Activated T-helper 2 cell treated with anti-CD3 and anti-CD28 coated beads, Interferon-gamma antibody, Interleukin-2, Interleukin-4, amounts not matched to agents 10 μg/mL and 5 μg/mL and 100 μg/mL, durations not matched to agents 14 hours and 24 hours and 36 hours (primary cell): ENCODE measurements around the gene MYCN. TPM values are rescaled to one million over a fixed set of nuclear protein-coding genes. Genes with fewer than 3 reads are reported as not detected.

ENCODE experiments used
- DNase-seq: peaks from one replicate; pipeline ENCODE4 v3.0.0; 2021; ENCODE audit warnings: low spot score
- H3K27ac Mint-ChIP-seq: one replicate; pipeline ENCODE4 v1.8.0; 2021; ENCODE audit warnings: mixed read lengths
- H3K27me3 Mint-ChIP-seq: one replicate; pipeline ENCODE4 v1.8.0; 2021; ENCODE audit warnings: low read depth, mixed read lengths
- H3K36me3 Mint-ChIP-seq: one replicate; pipeline ENCODE4 v1.8.0; 2021; ENCODE audit warnings: low read depth, mixed read lengths
- H3K4me1 Mint-ChIP-seq: one replicate; pipeline ENCODE4 v1.8.0; 2021; ENCODE audit warnings: low read depth, mixed read lengths
- H3K4me3 Mint-ChIP-seq: one replicate; pipeline ENCODE4 v1.8.0; 2021; ENCODE audit warnings: low read depth, mild to moderate bottlenecking, moderate library complexity, mixed read lengths
- H3K9me3 Mint-ChIP-seq: one replicate; pipeline ENCODE4 v1.8.0; 2021; ENCODE audit warnings: mixed read lengths
- intact Hi-C: fragments of 100-400 bp; cut with micrococcal nuclease; formaldehyde crosslinking; loops from one replicate; pipeline ENCODE4 v1.15.1; 2023
- total RNA-seq: library from RNA; stranded (reverse); gene quantifications from 2 replicates; pipeline ENCODE4 v1.2.3, GENCODE V29; 2022

MYCN gene
- total RNA-seq, 1 donor from 2014 or later, result not detected

DNA sequence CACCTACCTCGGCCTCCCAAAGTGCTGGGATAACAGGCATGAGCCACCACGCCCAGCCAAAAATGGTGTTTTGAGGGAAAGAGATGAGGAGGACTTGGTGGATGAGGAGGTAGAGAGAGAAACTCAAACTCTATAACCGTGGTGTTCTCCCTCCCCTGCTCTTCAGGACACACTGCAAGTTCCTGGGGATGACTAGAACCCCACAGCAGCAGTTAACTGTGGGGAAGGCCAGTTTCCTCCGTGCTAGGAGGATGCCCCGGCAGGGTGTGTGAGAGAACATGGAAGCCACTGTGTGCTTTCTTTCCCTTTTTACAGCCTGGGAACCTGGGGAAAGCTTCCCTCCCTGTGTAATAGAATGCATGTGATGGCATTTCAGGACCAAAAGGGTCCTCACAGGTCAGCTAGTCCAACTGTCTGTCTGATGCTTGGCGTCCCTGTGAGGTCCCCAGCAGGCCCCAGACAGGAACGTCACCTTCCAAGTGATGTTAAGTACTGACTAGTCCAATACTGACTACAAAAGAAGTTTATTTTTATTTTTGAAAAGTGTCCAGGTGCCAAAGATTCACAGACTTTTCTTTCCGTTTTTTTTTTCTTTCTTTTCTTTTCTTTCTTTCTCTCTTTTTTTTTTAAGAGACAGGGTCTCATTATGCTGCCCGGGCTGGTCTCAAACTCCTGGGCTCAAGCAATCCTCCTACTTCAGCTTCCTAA is 38.9 kb downstream of the MYCN start:
- H3K27ac Mint-ChIP-seq, result no peak overlapping the region
- DNase-seq, result no peak
- no peaks in the 10 kb centered on the region for H3K36me3 Mint-ChIP-seq
- no peaks in the 10 kb centered on the region for H3K9me3 Mint-ChIP-seq
- no peak overlapping the region for H3K4me3 Mint-ChIP-seq
- H3K4me1 Mint-ChIP-seq, result no peaks in the 10 kb centered on the region
- H3K27me3 Mint-ChIP-seq, result no peaks in the 10 kb centered on the region
- intact Hi-C loops, result no loop called here

DNA sequence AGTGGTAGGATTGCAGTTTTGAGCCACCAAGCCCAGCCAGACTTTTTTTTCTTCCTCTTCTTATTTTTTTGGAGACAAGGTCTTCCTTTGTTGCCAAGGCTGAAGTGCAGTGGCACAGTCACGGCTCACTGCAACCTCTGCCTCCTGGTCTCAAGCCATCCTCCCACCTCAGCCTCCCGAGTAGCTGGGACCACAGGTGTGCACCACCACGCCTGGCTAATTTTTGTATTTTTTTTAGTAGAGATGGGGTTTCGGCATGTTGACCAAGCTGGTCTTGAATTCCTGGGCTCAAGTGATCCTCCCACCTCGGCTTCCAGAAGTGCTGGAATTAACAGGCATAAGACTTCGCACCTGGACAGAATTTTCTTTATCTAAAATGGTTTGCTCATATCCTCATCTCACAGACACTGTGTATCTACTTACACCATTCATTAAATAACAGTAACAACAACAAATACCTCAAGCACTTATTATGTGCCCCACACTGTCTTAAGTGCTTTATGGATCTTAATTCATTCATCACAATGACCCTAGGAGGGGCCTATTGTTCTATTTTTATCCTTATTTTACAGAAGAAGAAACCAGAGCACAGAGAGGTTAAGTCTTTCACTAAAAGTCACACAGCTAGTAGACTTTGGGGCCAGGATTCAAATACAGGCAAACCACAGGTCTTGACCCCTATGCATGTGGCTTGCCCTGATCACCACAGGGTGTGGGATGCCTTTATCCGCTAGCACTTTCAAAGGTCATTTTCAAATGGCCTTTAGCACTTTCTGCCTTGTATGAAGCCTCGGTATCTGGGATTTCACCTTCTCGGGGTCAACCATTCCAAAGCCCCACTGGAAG is 39.6 kb downstream of the MYCN start:
- no peaks in the 10 kb centered on the region for H3K27me3 Mint-ChIP-seq
- no peak overlapping the region for H3K4me3 Mint-ChIP-seq
- H3K4me1 Mint-ChIP-seq, result no peaks in the 10 kb centered on the region
- DNase-seq, result no peak
- no peaks in the 10 kb centered on the region for H3K9me3 Mint-ChIP-seq
- no peaks in the 10 kb centered on the region for H3K36me3 Mint-ChIP-seq
- intact Hi-C loops, result no loop called here
- H3K27ac Mint-ChIP-seq, result no peak overlapping the region

DNA sequence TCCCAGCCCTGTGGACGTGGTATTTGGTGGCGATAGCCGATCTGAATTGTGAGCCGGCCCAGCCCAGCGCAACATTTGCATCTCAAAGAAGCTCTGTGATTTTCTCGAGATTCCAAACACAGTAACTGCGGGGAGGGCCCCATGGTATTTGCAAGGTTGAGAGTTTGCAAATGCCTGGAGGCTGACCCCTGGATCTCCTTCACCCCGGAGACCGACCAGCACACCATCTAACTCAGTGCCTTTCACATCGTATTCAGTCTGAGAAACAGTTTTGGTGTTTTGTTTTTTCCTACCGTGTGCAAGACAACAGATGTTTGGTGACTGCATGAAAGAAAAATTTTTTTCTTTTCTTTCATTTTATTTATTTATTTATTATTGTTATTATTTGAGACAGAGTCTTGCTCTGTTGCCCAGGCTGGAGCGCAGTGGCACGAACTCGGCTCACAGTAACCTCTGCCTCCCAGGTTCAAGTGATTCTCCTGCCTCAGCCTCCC is 40.3 kb downstream of the MYCN start:
- no peaks in the 10 kb centered on the region for H3K9me3 Mint-ChIP-seq

DNA sequence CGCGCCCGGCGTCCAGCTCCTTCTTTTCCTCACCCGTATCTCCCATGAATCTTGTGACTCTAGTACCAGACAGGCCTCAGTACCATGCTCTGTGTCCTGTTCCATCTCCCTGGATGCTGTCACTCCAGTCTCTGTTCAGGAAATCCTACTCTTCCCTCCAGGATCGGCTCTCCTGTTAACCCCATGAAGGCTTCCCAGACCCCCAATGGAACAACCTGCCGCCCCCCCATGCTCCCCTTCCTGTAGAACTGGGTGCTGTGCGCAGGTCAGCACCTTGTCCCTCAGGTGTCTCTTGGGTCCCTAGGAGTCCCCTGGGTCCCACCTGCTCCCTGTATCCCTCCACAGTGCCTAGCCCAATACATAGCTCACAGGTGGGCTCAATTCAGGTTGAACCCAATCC is 41.3 kb downstream of the MYCN start:
- intact Hi-C loops, result no loop called here
- H3K4me1 Mint-ChIP-seq, result no peaks in the 10 kb centered on the region
- no peaks in the 10 kb centered on the region for H3K27me3 Mint-ChIP-seq
- no peaks in the 10 kb centered on the region for H3K36me3 Mint-ChIP-seq
- no peak overlapping the region for H3K27ac Mint-ChIP-seq
- DNase-seq, result no peak
- no peaks in the 10 kb centered on the region for H3K9me3 Mint-ChIP-seq
- H3K4me3 Mint-ChIP-seq, result no peak overlapping the region

More for the DNA sequence above, 40.3 kb downstream of the MYCN start:
- no peak overlapping the region for H3K4me3 Mint-ChIP-seq
- H3K4me1 Mint-ChIP-seq, result no peaks in the 10 kb centered on the region
- no peak overlapping the region for H3K27ac Mint-ChIP-seq
- no peak for DNase-seq
- intact Hi-C loops, result no loop called here
- H3K36me3 Mint-ChIP-seq, result no peaks in the 10 kb centered on the region
- no peaks in the 10 kb centered on the region for H3K27me3 Mint-ChIP-seq

DNA sequence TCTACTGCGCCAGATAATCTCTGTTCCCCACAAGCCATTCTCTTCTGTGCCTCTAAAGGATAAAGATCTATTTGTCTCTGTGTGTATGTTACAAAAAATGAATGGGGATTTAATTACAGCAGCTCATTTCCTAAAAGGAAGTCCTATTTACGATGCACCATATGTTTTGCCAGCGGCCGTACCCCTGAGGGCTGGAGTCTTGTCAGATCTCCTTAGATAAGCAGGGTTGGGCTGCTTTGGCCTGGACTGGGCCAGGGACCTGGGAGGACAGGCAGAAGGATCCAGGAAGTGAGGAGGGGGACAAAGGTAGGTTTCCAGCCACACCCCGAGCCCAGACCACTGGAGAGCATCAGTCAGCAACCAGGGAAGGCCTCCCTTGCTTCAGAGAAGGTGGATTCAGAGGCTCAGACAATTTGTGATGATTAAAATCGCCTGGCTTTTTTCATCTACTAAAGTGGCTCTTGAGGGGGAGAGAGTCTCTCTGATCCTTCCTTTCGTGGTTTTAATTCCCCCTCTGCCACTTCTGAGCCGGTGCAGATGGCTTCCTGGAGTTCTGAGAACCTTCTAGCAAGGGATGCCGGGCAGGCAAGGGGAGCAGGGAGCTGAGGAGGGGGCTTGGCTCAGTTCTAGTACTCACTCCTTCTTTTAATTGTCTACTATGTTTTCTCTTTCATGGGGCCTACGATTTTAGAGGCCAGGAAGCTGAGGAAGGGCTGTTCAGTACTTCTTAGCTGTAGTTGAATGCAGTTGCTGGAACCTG is 42.1 kb downstream of the MYCN start:
- intact Hi-C loops, result no loop called here
- H3K27ac Mint-ChIP-seq, result no peak overlapping the region
- H3K4me1 Mint-ChIP-seq, result no peaks in the 10 kb centered on the region
- no peaks in the 10 kb centered on the region for H3K27me3 Mint-ChIP-seq
- H3K36me3 Mint-ChIP-seq, result no peaks in the 10 kb centered on the region
- no peaks in the 10 kb centered on the region for H3K9me3 Mint-ChIP-seq
- DNase-seq, result no peak
- no peak overlapping the region for H3K4me3 Mint-ChIP-seq

DNA sequence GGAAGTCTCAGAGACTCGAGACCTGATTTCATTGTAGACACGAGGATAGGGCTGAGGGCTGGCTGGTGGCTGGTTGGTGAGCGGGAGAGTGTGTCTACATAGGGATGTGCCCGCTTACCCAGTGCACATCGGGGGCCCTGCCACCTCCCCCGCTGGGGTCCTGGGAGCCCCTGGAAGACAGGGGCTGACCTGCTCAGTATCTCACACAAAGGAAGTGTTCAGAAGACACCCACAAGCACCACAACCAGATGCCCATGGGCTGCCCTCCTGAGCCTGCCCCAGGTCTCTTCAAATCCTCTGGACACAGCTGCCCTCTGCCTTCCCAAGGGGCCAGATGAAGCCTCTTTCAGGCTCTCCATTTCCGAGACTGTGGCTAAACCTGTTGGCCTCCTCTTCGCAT is 43.1 kb downstream of the MYCN start:
- Mint-ChIP-seq H3K4me1 (no peaks in the 10 kb centered on the region), H3K4me3 (no peak overlapping the region), H3K36me3 (no peaks in the 10 kb centered on the region), H3K27ac (no peak overlapping the region), H3K27me3 (no peaks in the 10 kb centered on the region), H3K9me3 (no peaks in the 10 kb centered on the region)
- intact Hi-C loops, result no loop called here
- no peak for DNase-seq

DNA sequence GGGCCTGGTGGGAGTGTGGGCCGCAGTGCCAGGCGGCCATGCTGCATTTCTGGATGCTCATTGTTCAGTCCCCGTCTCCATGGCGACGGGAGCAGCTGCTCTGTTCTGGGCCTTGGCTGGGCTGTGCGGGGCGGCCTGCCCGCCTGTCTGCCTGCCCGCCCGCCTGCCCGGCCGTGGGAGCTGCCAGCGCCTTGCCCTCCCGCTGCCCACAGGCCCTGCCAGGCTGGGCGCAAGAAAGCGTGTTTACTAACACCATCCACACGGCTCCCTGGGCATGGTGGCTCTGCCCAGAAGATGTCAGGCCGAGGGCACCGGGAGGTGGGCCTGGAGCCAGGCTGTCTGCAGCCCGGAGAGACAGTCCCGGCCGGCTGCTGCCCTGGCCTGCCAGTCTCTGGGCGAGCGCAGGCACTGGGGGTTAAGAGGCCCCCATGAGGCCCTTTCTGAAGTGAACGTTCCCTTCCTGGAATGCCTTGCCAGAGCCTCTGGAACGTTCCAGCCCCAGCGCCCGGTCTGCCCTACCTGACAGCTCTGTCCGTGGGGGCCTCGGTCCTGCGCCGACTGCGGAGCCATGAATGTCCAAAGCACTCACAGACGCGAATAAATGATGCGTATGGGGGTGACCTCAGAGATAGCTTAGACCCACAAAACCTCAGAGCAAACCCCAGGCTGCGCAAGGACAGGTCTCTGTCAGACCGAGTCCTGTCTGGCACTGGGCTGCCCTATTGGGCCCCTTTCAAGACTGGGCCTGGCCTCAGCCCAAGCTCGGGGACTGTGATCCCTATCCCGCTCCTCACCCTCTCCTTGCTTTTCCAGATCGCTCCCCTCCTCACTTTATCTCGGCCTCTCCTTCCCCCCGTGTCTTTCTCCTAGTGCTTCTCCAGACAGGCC is 44.3 kb downstream of the MYCN start:
- H3K4me3 Mint-ChIP-seq, result no peak overlapping the region
- intact Hi-C loops, result no loop called here
- H3K36me3 Mint-ChIP-seq, result no peaks in the 10 kb centered on the region
- no peaks in the 10 kb centered on the region for H3K9me3 Mint-ChIP-seq
- no peaks in the 10 kb centered on the region for H3K4me1 Mint-ChIP-seq
- no peak for DNase-seq
- H3K27ac Mint-ChIP-seq, result no peak overlapping the region
- no peaks in the 10 kb centered on the region for H3K27me3 Mint-ChIP-seq

DNA sequence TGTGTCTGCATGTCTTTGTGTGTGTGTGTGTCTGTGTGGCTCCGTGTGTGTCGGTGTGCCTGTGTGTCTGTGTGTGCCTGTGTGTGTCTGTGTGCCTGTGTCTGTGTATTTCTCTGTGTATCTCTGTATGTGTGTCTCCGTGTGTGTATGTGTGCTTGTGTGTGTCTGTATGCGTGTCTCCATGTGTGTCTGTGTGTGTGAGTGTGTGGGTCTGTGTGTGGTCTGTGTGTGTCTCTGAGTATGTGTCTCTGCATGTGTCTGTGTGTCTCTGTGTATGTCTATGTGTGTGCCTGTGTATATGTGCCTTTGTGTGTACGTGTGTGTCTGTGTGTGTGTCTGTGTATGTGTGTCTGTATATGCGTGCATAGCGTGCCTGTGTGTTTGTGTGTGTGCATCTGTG is 45.2 kb downstream of the MYCN start:
- DNase-seq, result no peak
- no peaks in the 10 kb centered on the region for H3K9me3 Mint-ChIP-seq
- H3K36me3 Mint-ChIP-seq, result no peaks in the 10 kb centered on the region
- no peaks in the 10 kb centered on the region for H3K4me1 Mint-ChIP-seq
- H3K27me3 Mint-ChIP-seq, result no peaks in the 10 kb centered on the region
- no peak overlapping the region for H3K27ac Mint-ChIP-seq
- no peak overlapping the region for H3K4me3 Mint-ChIP-seq
- intact Hi-C loops, result no loop called here

DNA sequence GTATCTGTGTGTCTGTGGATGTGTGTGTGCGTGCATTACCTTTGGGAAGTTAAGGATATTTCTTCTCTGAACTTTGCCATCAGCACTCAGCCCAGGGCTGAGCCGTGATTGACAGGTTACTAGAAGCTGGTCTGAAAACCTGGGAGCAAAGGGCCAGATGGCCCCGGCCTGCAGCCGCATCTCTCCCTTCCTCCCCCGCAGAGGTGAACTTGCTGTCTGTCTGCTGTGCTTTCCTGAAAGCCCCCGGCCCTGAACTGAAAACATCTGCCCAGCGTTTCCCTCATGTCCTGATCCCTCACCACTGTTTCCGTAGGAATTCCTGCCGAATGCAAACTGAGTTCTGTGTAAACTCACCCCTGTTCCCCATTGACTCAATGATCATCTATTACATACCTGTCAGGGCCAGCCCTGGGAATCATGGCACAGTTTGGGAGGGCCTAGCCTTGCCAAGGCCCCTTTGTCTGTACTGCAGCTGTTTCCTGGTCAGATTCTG is 45.8 kb downstream of the MYCN start:
- intact Hi-C loops, result no loop called here
- H3K9me3 Mint-ChIP-seq, result no peaks in the 10 kb centered on the region

DNA sequence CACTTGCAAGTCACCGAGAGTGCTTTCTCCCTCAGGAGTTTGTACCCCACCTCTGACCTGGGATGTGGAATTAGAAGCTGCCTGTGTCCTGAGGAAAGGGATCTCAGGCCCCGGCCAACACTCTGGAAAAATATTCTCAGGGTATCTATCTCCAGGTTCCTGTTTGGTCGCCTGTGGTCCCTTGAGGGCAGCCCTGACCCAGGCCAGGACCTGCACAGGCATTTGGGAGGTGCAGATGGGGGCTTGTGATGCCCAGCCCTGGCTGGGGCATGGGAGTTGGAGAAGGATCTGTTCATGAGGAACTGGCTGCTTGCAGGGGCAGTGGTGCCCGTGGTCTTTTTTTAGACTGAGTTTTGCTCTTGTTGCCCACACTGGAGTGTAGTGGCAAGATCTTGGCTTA is 46.3 kb downstream of the MYCN start:
- no peaks in the 10 kb centered on the region for H3K4me1 Mint-ChIP-seq
- H3K27me3 Mint-ChIP-seq, result no peaks in the 10 kb centered on the region
- intact Hi-C loops, result no loop called here
- H3K4me3 Mint-ChIP-seq, result no peak overlapping the region
- H3K36me3 Mint-ChIP-seq, result no peaks in the 10 kb centered on the region
- no peak overlapping the region for H3K27ac Mint-ChIP-seq
- DNase-seq, result no peak
- H3K9me3 Mint-ChIP-seq, result no peaks in the 10 kb centered on the region

More for the DNA sequence above, 45.8 kb downstream of the MYCN start:
- H3K27ac Mint-ChIP-seq, result no peak overlapping the region
- H3K27me3 Mint-ChIP-seq, result no peaks in the 10 kb centered on the region
- H3K4me1 Mint-ChIP-seq, result no peaks in the 10 kb centered on the region
- no peak for DNase-seq
- no peak overlapping the region for H3K4me3 Mint-ChIP-seq
- no peaks in the 10 kb centered on the region for H3K36me3 Mint-ChIP-seq

DNA sequence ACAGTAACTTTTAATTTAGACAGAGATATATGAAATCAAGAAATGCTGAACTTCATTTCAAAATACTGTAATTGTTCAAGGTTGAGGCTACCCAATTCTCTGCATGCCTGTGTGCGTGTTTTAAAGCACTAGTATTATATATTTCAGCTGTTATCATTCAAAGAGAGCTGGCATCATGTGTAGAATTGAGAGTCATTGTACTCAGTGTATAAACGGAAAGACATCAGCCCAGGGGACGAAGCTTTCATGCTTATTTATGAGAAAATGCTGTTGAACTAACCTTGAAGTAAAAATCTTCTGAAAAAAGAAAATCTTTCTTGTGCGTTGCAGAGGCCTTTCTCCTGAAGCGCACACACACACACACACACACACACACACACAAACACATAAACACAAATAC is 48.4 kb downstream of the MYCN start:
- Mint-ChIP-seq H3K9me3 (no peaks in the 10 kb centered on the region), H3K27me3 (no peaks in the 10 kb centered on the region), H3K27ac (no peak overlapping the region), H3K4me3 (no peak overlapping the region), H3K36me3 (no peaks in the 10 kb centered on the region), H3K4me1 (no peaks in the 10 kb centered on the region)
- DNase-seq, result no peak
- intact Hi-C loops, result no loop called here

DNA sequence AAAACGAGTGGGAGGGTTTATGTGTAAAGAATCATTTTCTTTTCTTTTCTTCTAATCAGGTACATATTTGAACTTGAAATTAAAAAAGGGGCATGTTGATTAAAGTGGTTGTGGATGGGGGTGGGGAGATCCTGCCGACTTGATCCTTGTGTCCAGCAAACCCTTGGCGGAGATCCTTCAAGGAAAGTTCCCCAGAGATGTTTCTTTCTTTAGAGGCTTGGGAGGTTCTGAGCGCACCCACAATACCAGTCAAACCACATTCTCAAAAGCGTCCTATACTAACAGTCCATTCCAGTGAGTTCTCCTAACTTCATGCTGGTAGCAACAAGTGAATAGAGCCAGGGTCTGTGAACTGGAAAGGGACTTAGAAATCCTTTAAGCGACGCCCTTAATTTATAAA is 49.2 kb downstream of the MYCN start:
- intact Hi-C loops, result no loop called here
- H3K27me3 Mint-ChIP-seq, result no peaks in the 10 kb centered on the region
- no peaks in the 10 kb centered on the region for H3K9me3 Mint-ChIP-seq
- H3K36me3 Mint-ChIP-seq, result no peaks in the 10 kb centered on the region
- DNase-seq, result no peak
- no peak overlapping the region for H3K4me3 Mint-ChIP-seq
- H3K4me1 Mint-ChIP-seq, result no peaks in the 10 kb centered on the region
- no peak overlapping the region for H3K27ac Mint-ChIP-seq
